Measurements from ENCODE around the gene ANKRD33. TPM values are rescaled to one million over a fixed set of nuclear protein-coding genes. Genes with fewer than 3 reads are reported as not detected.

ANKRD33 gene
- total RNA-seq, 2 experiments from 2014 or later: not detected

GRCh38 chr12:51839310-51839947 lies 48.5 kb upstream of the ANKRD33 start:
- BruUV-seq (replicated peaks): no TSS peak
- H3K9me3 ChIP-seq (ENCODE audit: low read length): no peaks in the 10 kb centered on the region
- no peak overlapping the region for H3K4me2 ChIP-seq (ENCODE audit: low read length)
- no peak overlapping the region for H3K4me3 ChIP-seq (ENCODE audit: low read depth, low read length, poor library complexity, severe bottlenecking)
- no peaks in the 10 kb centered on the region for H3K9me2 ChIP-seq (ENCODE audit: insufficient read depth, low read length)
- ChIA-PET POLR2A (interaction anchor here (1.0 kb wide), 1 partner anchor 977 kb away, joined by 4 read pairs; no protein-coding TSS in a partner anchor), CTCF (ENCODE audit: unreplicated experiment) (no interaction called here)
- no peak overlapping the region for H3K27ac ChIP-seq (ENCODE audit: low read depth, low read length, poor library complexity, severe bottlenecking)
- H3K79me2 ChIP-seq (ENCODE audit: insufficient read depth, low read depth, low read length): no peaks in the 10 kb centered on the region
- no peak overlapping the region for H2AFZ ChIP-seq (ENCODE audit: low read length)
- H4K20me1 ChIP-seq (ENCODE audit: insufficient read depth, low read length): no peaks in the 10 kb centered on the region
- intact Hi-C loops (cut with micrococcal nuclease; ENCODE audit: unreplicated experiment): no loop called here
- no peaks in the 10 kb centered on the region for H3K4me1 ChIP-seq (ENCODE audit: insufficient read depth, low read length, poor library complexity, severe bottlenecking)
- H3K36me3 ChIP-seq (ENCODE audit: insufficient read depth, low read length): no peaks in the 10 kb centered on the region
- no peak for DNase-seq (ENCODE audit: low spot score)
- TF ChIP-seq CTCF (conservative IDR thresholded peaks at IDR 0.05; ENCODE audit: low read length): no peak
- TF ChIP-seq EZH2phosphoT487 (IDR thresholded peaks at IDR 0.05; ENCODE audit: borderline replicate concordance, low read depth, low read length): no peak

- no peak overlapping the region for H3K27ac ChIP-seq (ENCODE audit: low read depth, low read length, poor library complexity, severe bottlenecking)
- BruUV-seq (replicated peaks): no TSS peak
- H3K79me2 ChIP-seq (ENCODE audit: insufficient read depth, low read depth, low read length): no peaks in the 10 kb centered on the region
- intact Hi-C loops (cut with micrococcal nuclease; ENCODE audit: unreplicated experiment): no loop called here
- no peak overlapping the region for H3K4me3 ChIP-seq (ENCODE audit: low read depth, low read length, poor library complexity, severe bottlenecking)
- H3K36me3 ChIP-seq (ENCODE audit: insufficient read depth, low read length): no peaks in the 10 kb centered on the region
- no peak overlapping the region for H2AFZ ChIP-seq (ENCODE audit: low read length)
- no peak for TF ChIP-seq CTCF (conservative IDR thresholded peaks at IDR 0.05; ENCODE audit: low read length)
- no peak for TF ChIP-seq EZH2phosphoT487 (IDR thresholded peaks at IDR 0.05; ENCODE audit: borderline replicate concordance, low read depth, low read length)
- no peaks in the 10 kb centered on the region for H3K9me3 ChIP-seq (ENCODE audit: low read length)
- CTCF ChIA-PET (ENCODE audit: unreplicated experiment): no interaction called here
- no peaks in the 10 kb centered on the region for H4K20me1 ChIP-seq (ENCODE audit: insufficient read depth, low read length)
- POLR2A ChIA-PET: no interaction called here
- no peak for DNase-seq (ENCODE audit: low spot score)
- no peak overlapping the region for H3K4me2 ChIP-seq (ENCODE audit: low read length)
- H3K9me2 ChIP-seq (ENCODE audit: insufficient read depth, low read length): no peaks in the 10 kb centered on the region
- H3K4me1 ChIP-seq (ENCODE audit: insufficient read depth, low read length, poor library complexity, severe bottlenecking): no peaks in the 10 kb centered on the region
Measured at GRCh38 chr12:51840966-51841365, 46.9 kb upstream of the ANKRD33 start.

- CTCF ChIA-PET (ENCODE audit: unreplicated experiment): no interaction called here
- no peaks in the 10 kb centered on the region for H3K36me3 ChIP-seq (ENCODE audit: insufficient read depth, low read length)
- no TSS peak for BruUV-seq (replicated peaks)
Measured at GRCh38 chr12:51841727-51842126, 46.2 kb upstream of the ANKRD33 start.

More at GRCh38 chr12:51841727-51842126, 46.2 kb upstream of the ANKRD33 start:
- no peaks in the 10 kb centered on the region for H3K4me1 ChIP-seq (ENCODE audit: insufficient read depth, low read length, poor library complexity, severe bottlenecking)
- H2AFZ ChIP-seq (ENCODE audit: low read length): no peak overlapping the region
- intact Hi-C loops (cut with micrococcal nuclease; ENCODE audit: unreplicated experiment): no loop called here
- no peak overlapping the region for H3K4me2 ChIP-seq (ENCODE audit: low read length)
- no peaks in the 10 kb centered on the region for H4K20me1 ChIP-seq (ENCODE audit: insufficient read depth, low read length)
- H3K4me3 ChIP-seq (ENCODE audit: low read depth, low read length, poor library complexity, severe bottlenecking): no peak overlapping the region
- no peak for DNase-seq (ENCODE audit: low spot score)
- POLR2A ChIA-PET: no interaction called here
- no peaks in the 10 kb centered on the region for H3K9me2 ChIP-seq (ENCODE audit: insufficient read depth, low read length)
- H3K9me3 ChIP-seq (ENCODE audit: low read length): no peaks in the 10 kb centered on the region
- no peak overlapping the region for H3K27ac ChIP-seq (ENCODE audit: low read depth, low read length, poor library complexity, severe bottlenecking)
- H3K79me2 ChIP-seq (ENCODE audit: insufficient read depth, low read depth, low read length): no peaks in the 10 kb centered on the region
- no peak for TF ChIP-seq CTCF (conservative IDR thresholded peaks at IDR 0.05; ENCODE audit: low read length)
- no peak for TF ChIP-seq EZH2phosphoT487 (IDR thresholded peaks at IDR 0.05; ENCODE audit: borderline replicate concordance, low read depth, low read length)
